Central memory CD4-positive, alpha-beta T cell (primary cell): Measurements from ENCODE around the gene RBMS1.

Experiments
- DNase-seq: peaks from one replicate; pipeline ENCODE4 v3.0.0; 2022

The RBMS1 gene

GRCh38 chr2:160245614-160246155, 247.9 kb downstream of the RBMS1 start:
- DNase-seq = no peak

- DNase-seq = no peak
These were observed 250.6 kb downstream of the RBMS1 start for GRCh38 chr2:160242893-160243564.

GRCh38 chr2:160241251-160242137, 252.1 kb downstream of the RBMS1 start:
- no peak for DNase-seq

GRCh38 chr2:160239436-160239835, 254.2 kb downstream of the RBMS1 start:
- DNase-seq = no peak

GRCh38 chr2:160238392-160238791, 255.2 kb downstream of the RBMS1 start:
- no peak for DNase-seq

GRCh38 chr2:160232905-160233475, 260.6 kb downstream of the RBMS1 start:
- no peak for DNase-seq

- DNase-seq = no peak
These were observed 264.0 kb downstream of the RBMS1 start for GRCh38 chr2:160229591-160229990.

GRCh38 chr2:160228141-160228917, 265.3 kb downstream of the RBMS1 start:
- DNase-seq = no peak

GRCh38 chr2:160227293-160227915, 266.2 kb downstream of the RBMS1 start:
- DNase-seq = no peak

GRCh38 chr2:160226367-160226766, 267.2 kb downstream of the RBMS1 start:
- no peak for DNase-seq

- DNase-seq = no peak
These were observed 267.9 kb downstream of the RBMS1 start for GRCh38 chr2:160225722-160226121.

GRCh38 chr2:160224507-160224906, 269.1 kb downstream of the RBMS1 start:
- DNase-seq = no peak

- DNase-seq = no peak
These were observed 269.5 kb downstream of the RBMS1 start for GRCh38 chr2:160224060-160224459.

- DNase-seq = no peak
These were observed 270.0 kb downstream of the RBMS1 start for GRCh38 chr2:160223560-160223959.

GRCh38 chr2:160222546-160223283, 270.9 kb downstream of the RBMS1 start:
- no peak for DNase-seq
